Lung (tissue), 12 donors: ENCODE measurements around the gene PHC3. TPM values are rescaled to one million over a fixed set of nuclear protein-coding genes. Genes with fewer than 3 reads are reported as not detected.

Experiments used
- ATAC-seq: fragments of 200-7000 bp; cut with Tn5 transposase; one replicate; pipeline ENCODE4 v1.9.1; 2020; ENCODE audit warnings: moderate number of reproducible peaks; ENCODE audit not compliant: insufficient read depth, low FRiP score
- DNase-seq, 3 donors: peaks; one replicate each; pipeline ENCODE4 v3.0.0-alpha.2; 2013 to 2017
- H3K27ac ChIP-seq, 2 donors: one replicate each; pipeline ENCODE4 v1.5.1; 2013; ENCODE audit warnings: mild to moderate bottlenecking in 2 of 2, moderate library complexity in 2 of 2, control low read depth in 1 of 2, inconsistent platforms in 1 of 2, low read depth in 1 of 2, low read length in 1 of 2
- H3K27me3 ChIP-seq, 3 donors: one replicate each; pipeline ENCODE4 v1.5.1; 2013; ENCODE audit warnings: low read length in 2 of 3; ENCODE audit not compliant: control insufficient read depth in 3 of 3, insufficient read depth in 3 of 3
- H3K36me3 ChIP-seq, 4 donors: one replicate each; pipeline ENCODE4 v1.5.1; 2013; ENCODE audit warnings: low read length in 4 of 4, mild to moderate bottlenecking in 1 of 4, moderate library complexity in 1 of 4; ENCODE audit not compliant: control insufficient read depth in 4 of 4, insufficient read depth in 4 of 4
- H3K4me1 ChIP-seq, 5 donors: one replicate each; pipeline ENCODE4 v1.5.1; 2013; ENCODE audit warnings: low read length in 5 of 5, mild to moderate bottlenecking in 2 of 5, moderate library complexity in 1 of 5; ENCODE audit not compliant: control insufficient read depth in 5 of 5, insufficient read depth in 5 of 5
- H3K4me3 ChIP-seq: one replicate; pipeline ENCODE4 v1.5.1; 2013; ENCODE audit warnings: mild to moderate bottlenecking, control low read depth, moderate library complexity
- H3K9ac ChIP-seq, 2 donors: one replicate each; pipeline ENCODE4 v1.5.1; 2013; ENCODE audit warnings: low read length in 2 of 2, control low read depth in 1 of 2; ENCODE audit not compliant: insufficient read depth in 1 of 2
- H3K9me3 ChIP-seq, 4 donors: one replicate each; pipeline ENCODE4 v1.5.1; 2013; ENCODE audit warnings: low read length in 3 of 4, mild to moderate bottlenecking in 1 of 4, moderate library complexity in 1 of 4; ENCODE audit not compliant: control insufficient read depth in 4 of 4, insufficient read depth in 3 of 4
- CTCF ChIP-seq: IDR thresholded peaks from 2 replicates; pipeline ENCODE4 v1.5.1; 2012; ENCODE audit warnings: mild to moderate bottlenecking; ENCODE audit errors: control extremely low read depth, extremely low read depth
- WGBS, 2 donors: extraction: QIAGEN DNeasy Blood & Tissue Kit; methylation state at CpG; one replicate each; pipeline ENCODE4 v1.1.7; 2013; 5-methylcytosine and 5-hydroxymethylcytosine counted together
- polyA plus RNA-seq, 2 donors: library from polyadenylated mRNA; stranded (reverse); fragments of 200-250 nt; gene quantifications; one replicate each; pipeline ENCODE4 v1.2.1, GENCODE V29; 2013
- total RNA-seq, 2 donors: library from RNA; depleted of rRNA in 1 of 2; stranded (reverse); fragments of >200 nt in 1 of 2; gene quantifications; one replicate each; pipeline ENCODE4 v1.2.1, GENCODE V29; 2014 to 2021
- donor health status: control.
- donor health status: control.
- donor health status: Bipolar disorder and iron deficiency.
- donor health status: healthy.
- donor health status: DM: yes; HTN: yes; CAD: no.

Gene PHC3
- total and polyA plus RNA-seq, 4 donors = 7.6 to 110 (median 31.1) TPM

DNA sequence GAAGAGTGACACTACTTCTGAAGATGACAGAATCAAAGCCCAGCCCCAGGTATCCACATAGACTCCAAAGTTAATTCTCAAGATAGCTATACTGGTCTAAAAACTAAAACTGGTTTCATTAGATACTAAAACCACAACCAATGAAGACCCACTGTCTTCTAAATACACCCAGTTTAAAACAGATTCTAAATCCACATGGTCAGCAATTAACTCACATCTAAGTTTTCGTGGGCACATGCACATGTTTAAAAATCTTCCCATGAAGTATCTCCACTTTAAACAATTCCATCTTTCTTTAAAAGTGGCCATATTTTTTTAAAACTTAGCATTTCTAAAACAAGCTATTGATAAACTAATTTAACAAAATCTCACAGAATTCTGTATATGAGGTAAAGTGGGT, 80.6 kb downstream of the PHC3 start:
- H3K9me3 ChIP-seq = no peaks in the 10 kb centered on the region
- no peaks in the 10 kb centered on the region for H3K4me1 ChIP-seq
- 91 to 94% methylated on average over 1 of the region's 1 CpG for WGBS, 2 donors
- no peak overlapping the region for H3K9ac ChIP-seq
- peaks cover 14 to 55% (median 29%) of the 10 kb centered on the region in 4 donors for H3K36me3 ChIP-seq
- H3K27me3 ChIP-seq = no peaks in the 10 kb centered on the region
- ATAC-seq = no peak
- no peak for TF ChIP-seq CTCF
- no peak for DNase-seq
- H3K27ac ChIP-seq = no peak overlapping the region
- no peak overlapping the region for H3K4me3 ChIP-seq

- ATAC-seq (no peak), DNase-seq (no peak)
- no peak overlapping the region for H3K4me3 ChIP-seq
- WGBS, 2 donors = 90 to 91% methylated on average over 1 of the region's 1 CpG
- peaks cover 16 to 67% (median 28%) of the 10 kb centered on the region in 4 donors for H3K36me3 ChIP-seq
- H3K9ac ChIP-seq = no peak overlapping the region
- no peak overlapping the region for H3K27ac ChIP-seq
- no peaks in the 10 kb centered on the region for H3K9me3 ChIP-seq
- H3K27me3 ChIP-seq = no peaks in the 10 kb centered on the region
- H3K4me1 ChIP-seq = no peaks in the 10 kb centered on the region
- TF ChIP-seq CTCF = no peak
Measured at GRCh38 chr3:170098753-170099152, 82.8 kb downstream of the PHC3 start.

GRCh38 chr3:170096342-170096741, 85.2 kb downstream of the PHC3 start:
- H3K4me1 ChIP-seq = no peaks in the 10 kb centered on the region
- no peak overlapping the region for H3K27ac ChIP-seq
- ATAC-seq = no peak
- no peaks in the 10 kb centered on the region for H3K27me3 ChIP-seq
- no peaks in the 10 kb centered on the region for H3K9me3 ChIP-seq
- no peak overlapping the region for H3K9ac ChIP-seq
- TF ChIP-seq CTCF = no peak
- H3K4me3 ChIP-seq = no peak overlapping the region
- peaks cover 11 to 58% (median 21%) of the 10 kb centered on the region in 4 donors for H3K36me3 ChIP-seq
- DNase-seq = no peak
- WGBS, 2 donors = 90 to 93% methylated on average over 3 of the region's 3 CpGs

- Histone ChIP-seq H3K27me3 (no peaks in the 10 kb centered on the region), H3K4me3 (no peak overlapping the region), H3K36me3 (peaks cover 11 to 52% (median 19%) of the 10 kb centered on the region in 4 donors), H3K27ac (no peak overlapping the region), H3K9ac (no peak overlapping the region), H3K9me3 (no peaks in the 10 kb centered on the region), H3K4me1 (no peaks in the 10 kb centered on the region)
- ATAC-seq (no peak), DNase-seq (no peak)
- WGBS, 2 donors = 73 to 80% methylated on average over 4 of the region's 4 CpGs
- TF ChIP-seq CTCF = no peak
Measured at GRCh38 chr3:170095771-170096170, 85.8 kb downstream of the PHC3 start.
